DND-41 (cell line): ENCODE data around the gene LPIN1.
"Not testable (repeated sequence)": the region's sequence is repeated elsewhere in the genome, so short reads cannot be mapped to it uniquely, and the experiment has no call there.

Source experiments
- ATAC-seq: fragments of 200-7000 bp; cut with Tn5 transposase; 3 replicates; pipeline ENCODE4 v1.9.1; 2021; ENCODE audit warnings: low read depth; ENCODE audit not compliant: insufficient read depth
- DNase-seq: peaks from one replicate; pipeline ENCODE4 v3.0.0-alpha.2; 2020
- H2AFZ ChIP-seq: 2 replicates; pipeline ENCODE4 v1.6.0; 2012; ENCODE audit warnings: low read depth, low read length
- H3K27ac ChIP-seq: 2 replicates; pipeline ENCODE4 v1.5.1; 2012; ENCODE audit warnings: low read length, inconsistent platforms
- H3K27me3 ChIP-seq: fragments of 200-600 bp; sonication (generic); 2 replicates; pipeline ENCODE4 v1.6.0; 2012; ENCODE audit warnings: low read length, mild to moderate bottlenecking, inconsistent platforms; ENCODE audit not compliant: insufficient read depth, poor library complexity
- H3K36me3 ChIP-seq: 2 replicates; pipeline ENCODE4 v1.5.1; 2012; ENCODE audit warnings: low read length, inconsistent platforms; ENCODE audit not compliant: insufficient read depth
- H3K4me1 ChIP-seq: 2 replicates; pipeline ENCODE4 v1.5.1; 2012; ENCODE audit warnings: mild to moderate bottlenecking, low read length; ENCODE audit not compliant: insufficient read depth
- H3K4me2 ChIP-seq: 2 replicates; pipeline ENCODE4 v1.6.0; 2012; ENCODE audit warnings: mild to moderate bottlenecking, moderate library complexity, low read length, inconsistent platforms; ENCODE audit not compliant: insufficient read depth
- H3K4me3 ChIP-seq, 2 experiments: fragments of 200-600 bp in 1 of 2; shearing (Covaris generic) in 1 of 2; 2 replicates each; pipeline ENCODE4 v1.5.1; 2012 to 2016; ENCODE audit warnings: inconsistent platforms in 2 of 2, low read length in 2 of 2, mild to moderate bottlenecking in 2 of 2, low read depth in 1 of 2, moderate library complexity in 1 of 2
- H3K79me2 ChIP-seq: 2 replicates; pipeline ENCODE4 v1.6.0; 2012; ENCODE audit warnings: low read length, inconsistent platforms; ENCODE audit not compliant: insufficient read depth
- H3K9ac ChIP-seq: 2 replicates; pipeline ENCODE4 v1.6.0; 2012; ENCODE audit warnings: low read depth, mild to moderate bottlenecking, inconsistent platforms, low read length, moderate library complexity
- H3K9me3 ChIP-seq: 2 replicates; pipeline ENCODE4 v1.5.1; 2012; ENCODE audit warnings: low read length, moderate library complexity, mild to moderate bottlenecking, inconsistent platforms; ENCODE audit not compliant: insufficient read depth, severe bottlenecking
- H4K20me1 ChIP-seq: 2 replicates; pipeline ENCODE4 v1.6.0; 2012; ENCODE audit warnings: low read length; ENCODE audit not compliant: insufficient read depth
- CTCF ChIP-seq: IDR thresholded peaks from 2 replicates; pipeline ENCODE4 v1.5.1; 2012; ENCODE audit warnings: borderline replicate concordance, low read length, moderate library complexity, mild to moderate bottlenecking; ENCODE audit not compliant: poor library complexity, severe bottlenecking; ENCODE audit errors: extremely low read depth
- EZH2 ChIP-seq: IDR thresholded peaks from 3 replicates; pipeline ENCODE4 v1.6.1; 2012; ENCODE audit warnings: borderline replicate concordance, low read depth, mild to moderate bottlenecking, moderate library complexity, low read length, inconsistent platforms; ENCODE audit not compliant: severe bottlenecking

Gene LPIN1

GRCh38 chr2:11842336-11842735, 95.9 kb downstream of the LPIN1 start:
- DNase-seq (no peak), ATAC-seq (no peak)
- Histone ChIP-seq H3K79me2 (no peaks in the 10 kb centered on the region), H4K20me1 (no peaks in the 10 kb centered on the region), H3K4me3 (no peak overlapping the region), H3K27ac (no peak overlapping the region), H3K9ac (no peak overlapping the region), H3K36me3 (no peaks in the 10 kb centered on the region), H3K4me2 (no peak overlapping the region), H3K4me1 (no peaks in the 10 kb centered on the region), H3K27me3 (no peaks in the 10 kb centered on the region), H2AFZ (no peak overlapping the region), H3K9me3 (peaks cover 3% of the 10 kb centered on the region)
- TF ChIP-seq CTCF = no peak
- TF ChIP-seq EZH2 = no peak

- DNase-seq, H3K27ac ChIP-seq, ATAC-seq, H3K4me1 ChIP-seq, H4K20me1 ChIP-seq, H3K27me3 ChIP-seq, H3K9ac ChIP-seq, H3K79me2 ChIP-seq, H2AFZ ChIP-seq, H3K36me3 ChIP-seq, H3K4me3 ChIP-seq, H3K4me2 ChIP-seq: not testable (repeated sequence)
- peaks cover 15% of the 10 kb centered on the region for H3K9me3 ChIP-seq
Measured at GRCh38 chr2:11844798-11845197, 98.4 kb downstream of the LPIN1 start.

- not testable (repeated sequence) for H3K79me2 ChIP-seq, H3K4me1 ChIP-seq, H3K9ac ChIP-seq, H4K20me1 ChIP-seq, H3K4me2 ChIP-seq, ATAC-seq, H2AFZ ChIP-seq, H3K27ac ChIP-seq, H3K36me3 ChIP-seq, H3K27me3 ChIP-seq, H3K4me3 ChIP-seq, DNase-seq
- H3K9me3 ChIP-seq = peaks cover 15% of the 10 kb centered on the region
Measured at GRCh38 chr2:11847935-11848334, 101.5 kb downstream of the LPIN1 start.

GRCh38 chr2:11850082-11850481, 103.7 kb downstream of the LPIN1 start:
- no peak for TF ChIP-seq CTCF
- TF ChIP-seq EZH2 = no peak
- no peak overlapping the region for H3K4me3 ChIP-seq
- H3K9me3 ChIP-seq = peaks cover 15% of the 10 kb centered on the region
- H3K4me2 ChIP-seq = no peak overlapping the region
- no peaks in the 10 kb centered on the region for H3K36me3 ChIP-seq
- DNase-seq (no peak), ATAC-seq (no peak)
- no peaks in the 10 kb centered on the region for H3K27me3 ChIP-seq
- H4K20me1 ChIP-seq = no peaks in the 10 kb centered on the region
- H3K27ac ChIP-seq = no peak overlapping the region
- no peak overlapping the region for H3K9ac ChIP-seq
- H3K4me1 ChIP-seq = no peaks in the 10 kb centered on the region
- H2AFZ ChIP-seq = no peak overlapping the region
- H3K79me2 ChIP-seq = no peaks in the 10 kb centered on the region
